GM21576 (cell line): ENCODE results near the gene TP53RK.

ENCODE experiments used
- ATAC-seq: cut with Tn5 transposase; IDR thresholded peaks from one replicate; pipeline ENCODE4 v1.9.1; 2021; ENCODE audit warnings: mild to moderate bottlenecking, moderate library complexity; ENCODE audit not compliant: unreplicated experiment

The TP53RK gene

DNA sequence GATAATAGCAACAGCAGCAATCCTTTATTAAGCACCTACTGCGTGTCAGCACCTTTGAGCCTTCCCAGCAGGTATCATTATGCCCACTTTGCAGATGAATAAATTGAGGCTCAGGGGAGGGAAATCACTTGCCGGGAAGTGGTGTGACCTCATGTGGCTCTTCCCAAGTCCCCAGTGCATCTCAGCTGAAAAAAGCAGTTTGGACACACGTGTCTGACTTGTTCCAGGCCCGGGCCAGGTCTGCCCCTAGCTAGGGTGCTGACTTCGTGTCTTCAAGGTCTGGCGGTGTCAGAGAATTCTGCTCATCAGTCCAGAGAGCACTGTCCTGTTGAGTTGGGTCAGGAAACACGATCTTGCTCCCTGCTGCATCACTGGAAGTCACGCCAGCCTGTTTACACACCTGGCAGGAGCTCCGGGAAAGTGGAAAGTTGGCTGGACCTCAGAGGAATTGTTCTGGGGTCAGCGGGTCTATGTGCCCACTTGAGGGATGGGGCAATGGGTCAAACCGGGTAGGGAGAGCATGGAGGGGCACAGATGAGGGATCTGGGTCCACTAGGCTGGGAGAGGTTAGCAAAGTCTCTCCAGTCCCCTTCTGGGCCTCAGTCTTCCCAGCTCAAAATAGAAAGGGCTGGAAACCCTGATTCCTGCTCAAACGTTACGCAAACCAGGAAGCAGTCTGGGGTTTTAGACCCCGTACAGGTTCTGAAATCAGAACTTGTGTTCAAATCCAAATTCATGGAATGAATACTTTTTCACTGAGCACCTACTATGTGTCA lies 48.5 kb downstream of the TP53RK start:
- no peak for ATAC-seq

GRCh38 chr20:46640044-46640443 lies 49.2 kb downstream of the TP53RK start:
- ATAC-seq, result no peak

GRCh38 chr20:46639587-46639986 lies 49.7 kb downstream of the TP53RK start:
- ATAC-seq, result no peak

- ATAC-seq, result no peak
Observed at GRCh38 chr20:46638898-46639274, 50.4 kb downstream of the TP53RK start.

DNA sequence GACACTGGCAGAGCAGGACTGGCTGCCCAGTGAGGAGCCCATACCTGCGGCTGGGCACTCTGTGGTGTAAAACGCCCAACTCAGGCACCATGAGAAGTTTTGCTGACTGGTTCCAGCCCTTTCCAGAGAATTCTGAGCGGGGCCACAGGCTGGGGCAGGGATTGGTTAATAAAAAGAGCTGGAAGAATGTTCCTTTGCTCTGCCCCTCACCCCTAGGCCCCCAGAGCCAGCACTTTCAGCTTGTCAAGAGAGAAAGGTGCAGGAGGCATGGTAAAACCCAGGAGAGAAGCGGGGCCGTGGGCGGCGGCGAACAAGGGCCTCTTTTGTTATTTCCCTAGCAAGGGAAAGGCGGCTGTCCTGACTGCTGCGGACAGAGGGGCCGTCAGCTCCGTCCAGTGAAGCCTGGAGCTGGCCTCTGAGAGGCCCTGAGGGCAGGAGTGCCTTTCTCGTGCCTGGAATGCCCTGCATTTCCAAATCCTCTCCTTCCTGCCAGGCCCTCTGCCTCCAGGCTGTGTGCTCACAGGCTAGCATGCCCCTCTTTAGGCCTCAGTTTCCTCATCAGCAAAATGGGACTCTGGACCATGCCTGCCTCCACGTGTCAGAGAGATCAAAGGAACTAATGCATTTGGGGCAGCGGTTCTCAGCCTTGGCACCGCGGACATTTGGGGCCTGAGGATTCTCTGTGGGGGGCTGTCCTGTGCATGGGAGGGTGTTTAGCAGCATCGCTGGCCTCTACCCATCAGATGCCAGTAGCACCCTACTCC lies 50.9 kb downstream of the TP53RK start:
- no peak for ATAC-seq

GRCh38 chr20:46637427-46638133 lies 51.7 kb downstream of the TP53RK start:
- ATAC-seq, result no peak

- ATAC-seq, result no peak
Observed at GRCh38 chr20:46637020-46637419, 52.2 kb downstream of the TP53RK start.

DNA sequence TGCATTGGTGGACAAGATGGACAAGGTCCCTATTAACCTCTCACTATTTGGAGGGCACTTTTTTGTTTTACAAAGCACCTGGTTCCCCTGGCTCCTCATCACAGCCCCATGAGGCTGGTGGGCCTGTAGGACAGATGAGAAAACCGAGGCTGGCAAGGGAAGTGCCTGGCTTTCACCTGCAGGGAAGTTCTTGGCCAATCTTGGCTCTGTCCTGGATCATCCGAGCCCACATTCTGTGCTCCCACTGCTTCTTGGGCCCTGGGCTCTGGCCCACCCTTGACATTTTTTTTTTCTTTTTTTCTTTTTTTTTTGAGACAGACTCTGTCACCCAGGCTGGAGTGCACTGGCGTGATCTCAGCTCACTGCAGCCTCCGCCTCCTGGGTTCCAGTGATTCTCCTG lies 52.7 kb downstream of the TP53RK start:
- ATAC-seq, result no peak

DNA sequence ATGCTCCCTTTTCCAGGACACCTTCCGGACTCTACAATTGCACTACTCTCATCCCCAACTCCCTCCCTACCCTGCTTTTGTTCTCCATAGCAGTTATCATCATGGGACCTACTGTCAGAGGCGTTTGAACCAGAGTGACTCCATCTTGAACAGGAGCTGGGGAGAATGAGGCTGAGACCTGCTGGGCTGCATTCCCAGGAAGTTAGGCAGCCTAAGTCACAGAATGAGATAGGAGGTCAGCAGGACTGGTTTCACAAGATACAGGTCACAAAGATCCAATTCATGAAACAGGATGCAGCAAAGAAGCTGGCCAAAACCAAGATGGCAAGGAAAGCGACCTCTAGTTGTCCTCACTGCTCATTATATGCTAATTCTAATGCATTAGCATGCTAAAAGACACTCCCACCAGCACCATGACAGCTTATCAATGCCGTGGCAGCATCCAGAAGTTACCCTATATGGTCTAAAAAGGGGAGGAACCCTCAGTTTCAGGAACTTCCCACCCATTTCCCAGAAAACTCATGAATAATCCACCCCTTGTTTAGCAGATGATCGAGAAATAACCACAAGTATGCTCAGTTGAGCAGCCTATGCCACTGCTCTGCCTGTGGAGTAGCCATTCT lies 53.6 kb downstream of the TP53RK start:
- no peak for ATAC-seq

- ATAC-seq, result no peak
Observed at GRCh38 chr20:46634528-46634927, 54.7 kb downstream of the TP53RK start.
